ENCODE measurements around the gene SORCS2. TPM values are rescaled to one million over a fixed set of nuclear protein-coding genes. Genes with fewer than 3 reads are reported as not detected.

The SORCS2 gene
- total RNA-seq, 1 experiment from 2014 or later: 4.1 TPM

GRCh38 chr4:7744142-7744804 lies 551.9 kb downstream of the SORCS2 start:
- Histone ChIP-seq H3K4me2 (ENCODE audit: low read length) (no peak overlapping the region), H3K27me3 (ENCODE audit: low read length) (no peaks in the 10 kb centered on the region), H3K36me3 (ENCODE audit: low read depth, low read length) (no peaks in the 10 kb centered on the region), H2AFZ (ENCODE audit: low read length) (no peak overlapping the region), H3K9me3 (ENCODE audit: low read length) (no peaks in the 10 kb centered on the region), H3F3A (ENCODE audit: low read length, unreplicated experiment) (no peaks in the 10 kb centered on the region), H3K27ac (ENCODE audit: low read length) (no peak overlapping the region), H3K4me3 (ENCODE audit: low read length) (no peak overlapping the region), H3K79me2 (ENCODE audit: low read length) (no peaks in the 10 kb centered on the region), H3K9me2 (replicated peaks; ENCODE audit: low read length) (no peaks in the 10 kb centered on the region), H3K4me1 (ENCODE audit: insufficient read depth, low read length) (peaks cover 9% of the 10 kb centered on the region), H3K9ac (ENCODE audit: low read length) (no peak overlapping the region), H4K20me1 (ENCODE audit: low read length) (no peaks in the 10 kb centered on the region)
- CTCF ChIA-PET: no interaction called here
- TF ChIP-seq EZH2 (IDR thresholded peaks at IDR 0.05; ENCODE audit: low read length, unreplicated experiment): no peak
- POLR2A ChIA-PET (ENCODE audit: unreplicated experiment): no interaction called here
- no TSS peak for BruUV-seq (replicated peaks)
- intact Hi-C loops (cut with micrococcal nuclease): no loop called here
- ATAC-seq (no peak), DNase-seq (no peak)

GRCh38 chr4:7745301-7745885 lies 553.1 kb downstream of the SORCS2 start:
- Histone ChIP-seq H3K9me3 (ENCODE audit: low read length) (no peaks in the 10 kb centered on the region), H3K9me2 (replicated peaks; ENCODE audit: low read length) (no peaks in the 10 kb centered on the region), H3K4me2 (ENCODE audit: low read length) (no peak overlapping the region), H3K79me2 (ENCODE audit: low read length) (no peaks in the 10 kb centered on the region), H3F3A (ENCODE audit: low read length, unreplicated experiment) (peaks cover 4% of the 10 kb centered on the region), H3K36me3 (ENCODE audit: low read depth, low read length) (no peaks in the 10 kb centered on the region), H2AFZ (ENCODE audit: low read length) (no peak overlapping the region), H3K27me3 (ENCODE audit: low read length) (no peaks in the 10 kb centered on the region), H3K4me3 (ENCODE audit: low read length) (no peak overlapping the region), H3K9ac (ENCODE audit: low read length) (no peak overlapping the region), H4K20me1 (ENCODE audit: low read length) (no peaks in the 10 kb centered on the region), H3K4me1 (ENCODE audit: insufficient read depth, low read length) (peaks cover 17% of the 10 kb centered on the region), H3K27ac (ENCODE audit: low read length) (no peak overlapping the region)
- DNase-seq (no peak), ATAC-seq (no peak)
- TF ChIP-seq CTCF (conservative IDR thresholded peaks at IDR 0.05; ENCODE audit: low read depth, low read length) (no peak), EZH2 (IDR thresholded peaks at IDR 0.05; ENCODE audit: low read length, unreplicated experiment) (no peak), EZH2phosphoT487 (IDR thresholded peaks at IDR 0.05; ENCODE audit: borderline replicate concordance, low read length) (no peak)
- BruUV-seq (replicated peaks): no TSS peak
- POLR2A ChIA-PET (ENCODE audit: unreplicated experiment): no interaction called here
- CTCF ChIA-PET: no interaction called here
- intact Hi-C loops (cut with micrococcal nuclease): no loop called here

- H3K4me2 ChIP-seq (ENCODE audit: low read length): no peak overlapping the region
- H3F3A ChIP-seq (ENCODE audit: low read length, unreplicated experiment): peaks cover 4% of the 10 kb centered on the region
- H3K9me2 ChIP-seq (replicated peaks; ENCODE audit: low read length): no peaks in the 10 kb centered on the region
- POLR2A ChIA-PET (ENCODE audit: unreplicated experiment): no interaction called here
- no peak overlapping the region for H2AFZ ChIP-seq (ENCODE audit: low read length)
- H4K20me1 ChIP-seq (ENCODE audit: low read length): no peaks in the 10 kb centered on the region
- peaks cover 25% of the 10 kb centered on the region for H3K4me1 ChIP-seq (ENCODE audit: insufficient read depth, low read length)
- ATAC-seq (no peak), DNase-seq (no peak)
- H3K79me2 ChIP-seq (ENCODE audit: low read length): no peaks in the 10 kb centered on the region
- H3K4me3 ChIP-seq (ENCODE audit: low read length): no peak overlapping the region
- H3K27ac ChIP-seq (ENCODE audit: low read length): no peak overlapping the region
- no peaks in the 10 kb centered on the region for H3K36me3 ChIP-seq (ENCODE audit: low read depth, low read length)
- no TSS peak for BruUV-seq (replicated peaks)
- intact Hi-C loops (cut with micrococcal nuclease): no loop called here
- no peaks in the 10 kb centered on the region for H3K9me3 ChIP-seq (ENCODE audit: low read length)
- no peak overlapping the region for H3K9ac ChIP-seq (ENCODE audit: low read length)
- no peaks in the 10 kb centered on the region for H3K27me3 ChIP-seq (ENCODE audit: low read length)
- CTCF ChIA-PET: no interaction called here
- TF ChIP-seq CTCF (conservative IDR thresholded peaks at IDR 0.05; ENCODE audit: low read depth, low read length) (no peak), EZH2 (IDR thresholded peaks at IDR 0.05; ENCODE audit: low read length, unreplicated experiment) (no peak), EZH2phosphoT487 (IDR thresholded peaks at IDR 0.05; ENCODE audit: borderline replicate concordance, low read length) (no peak)
These were observed 554.2 kb downstream of the SORCS2 start for GRCh38 chr4:7746351-7747061.

Measured in PC-3 (cell line).